ENCODE measurements around the gene WWOX.

The WWOX gene

GRCh38 chr16:78939597-78939996 lies 840.1 kb downstream of the WWOX start:
- DNase-seq, result no peak

- no peak for DNase-seq
These were observed 843.3 kb downstream of the WWOX start for GRCh38 chr16:78942625-78943245.

DNA sequence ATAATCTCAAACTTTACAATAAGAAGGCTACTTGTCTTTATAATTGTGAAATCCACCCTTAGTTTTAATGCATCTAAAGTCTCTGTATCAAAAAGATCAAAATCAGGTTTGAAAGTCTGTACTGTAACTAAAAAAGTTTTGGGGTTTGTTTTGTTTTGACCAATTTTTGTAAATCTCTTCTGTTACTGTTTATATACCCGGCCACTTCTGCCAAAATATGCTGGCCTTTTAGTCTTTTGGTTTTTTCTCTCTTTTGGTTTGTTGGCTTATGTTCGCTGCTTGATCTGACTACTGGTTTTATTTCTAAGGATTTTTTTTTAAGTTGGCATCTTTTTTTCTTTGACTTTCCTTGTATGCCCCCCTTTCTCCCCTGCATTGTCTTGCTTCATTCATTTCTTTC lies 845.9 kb downstream of the WWOX start:
- no peak for DNase-seq

DNA sequence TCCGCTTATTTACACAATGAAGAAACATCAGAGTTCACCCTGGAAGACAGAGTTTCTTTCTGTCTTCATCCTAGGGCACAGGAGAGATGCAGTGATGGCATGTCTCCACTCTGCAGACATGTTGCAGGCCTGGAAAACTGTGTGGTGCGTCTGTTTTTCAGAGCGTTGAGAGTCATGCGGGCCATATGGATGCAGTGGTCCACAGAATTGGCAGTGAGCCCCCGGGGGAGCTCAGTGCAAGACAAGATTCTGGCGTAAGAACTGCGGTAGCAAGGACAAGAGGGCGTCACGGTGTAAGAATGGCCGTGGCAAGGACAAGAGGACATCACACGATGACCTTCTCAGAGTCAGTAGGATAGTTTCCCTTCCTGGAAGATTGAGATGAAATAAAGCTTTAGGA lies 847.1 kb downstream of the WWOX start:
- DNase-seq, result no peak

DNA sequence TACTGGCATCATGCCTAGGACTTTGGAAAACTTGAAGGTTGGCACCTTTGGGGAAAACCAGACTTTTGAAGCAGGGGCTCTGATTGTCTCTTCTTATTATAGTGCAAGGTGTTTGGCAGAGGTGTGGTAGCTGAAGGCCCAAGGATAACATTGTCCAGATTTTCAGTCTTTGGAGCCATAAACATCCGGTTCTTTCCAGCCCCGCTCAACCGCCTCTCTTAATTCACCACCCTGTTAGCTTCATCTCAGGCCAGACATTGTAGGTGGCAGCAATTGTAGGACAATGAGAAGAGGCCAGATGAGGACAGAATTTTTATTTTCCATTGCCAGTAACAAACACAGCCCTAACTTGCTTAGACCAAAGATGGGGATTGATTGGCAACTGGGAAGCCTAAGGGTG lies 851.3 kb downstream of the WWOX start:
- DNase-seq, result no peak

DNA sequence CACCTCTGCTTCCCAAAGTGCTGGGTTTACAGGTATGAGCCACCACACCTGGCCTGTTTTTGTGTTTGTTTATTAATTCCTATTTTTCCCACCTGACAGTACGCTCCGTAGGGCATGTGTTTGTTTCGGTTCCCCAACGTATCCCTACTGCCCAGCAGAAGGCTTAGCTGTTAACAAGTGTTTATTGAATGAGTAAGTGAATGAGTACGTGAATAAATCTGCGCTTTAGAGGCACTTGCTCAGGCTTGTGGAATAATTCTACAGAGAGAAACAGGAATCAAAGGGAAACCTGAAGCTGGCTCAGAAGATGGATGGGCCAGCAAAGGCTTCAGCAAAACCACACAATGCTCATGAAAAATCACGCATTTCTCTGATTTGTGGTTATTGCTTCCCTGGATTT lies 853.2 kb downstream of the WWOX start:
- no peak for DNase-seq

GRCh38 chr16:78953526-78953925 lies 854.1 kb downstream of the WWOX start:
- no peak for DNase-seq

DNA sequence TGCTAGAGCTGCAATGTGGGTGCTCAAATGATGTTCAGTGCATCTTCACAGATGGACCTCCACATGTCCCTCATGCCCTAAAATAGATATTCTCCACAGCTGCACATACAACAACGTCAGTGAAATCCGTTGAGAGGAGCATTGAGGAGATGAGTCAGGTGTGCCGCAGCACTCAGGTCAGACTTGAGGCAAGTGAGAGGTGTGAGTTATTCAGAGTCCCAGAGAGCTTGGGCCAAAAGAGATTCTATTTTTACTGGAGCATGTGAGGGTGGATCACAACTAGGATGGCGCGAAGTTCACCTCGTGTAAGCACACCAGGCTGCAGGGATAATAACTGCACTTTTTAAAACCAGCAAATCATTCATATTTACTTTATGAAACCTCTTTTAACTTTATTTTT lies 855.8 kb downstream of the WWOX start:
- no peak for DNase-seq

DNA sequence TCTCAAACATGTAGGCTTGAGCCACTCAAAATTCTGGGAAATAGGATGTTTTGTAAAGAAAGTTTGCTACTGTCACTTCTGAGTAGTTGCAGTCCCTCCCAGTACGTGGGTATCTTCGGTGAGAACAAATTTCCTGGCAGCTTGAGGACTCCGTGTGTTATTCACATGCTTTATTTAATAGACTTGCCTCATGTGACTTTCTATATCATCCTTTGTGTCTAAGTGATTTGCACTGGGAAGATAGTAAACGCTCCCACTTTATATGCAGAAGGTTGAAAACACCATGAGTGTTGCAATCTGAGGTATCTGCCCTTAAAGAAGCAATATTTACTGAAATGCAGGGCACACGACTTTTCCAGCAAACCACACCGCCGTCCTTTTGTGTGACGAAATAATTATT lies 857.4 kb downstream of the WWOX start:
- no peak for DNase-seq

DNA sequence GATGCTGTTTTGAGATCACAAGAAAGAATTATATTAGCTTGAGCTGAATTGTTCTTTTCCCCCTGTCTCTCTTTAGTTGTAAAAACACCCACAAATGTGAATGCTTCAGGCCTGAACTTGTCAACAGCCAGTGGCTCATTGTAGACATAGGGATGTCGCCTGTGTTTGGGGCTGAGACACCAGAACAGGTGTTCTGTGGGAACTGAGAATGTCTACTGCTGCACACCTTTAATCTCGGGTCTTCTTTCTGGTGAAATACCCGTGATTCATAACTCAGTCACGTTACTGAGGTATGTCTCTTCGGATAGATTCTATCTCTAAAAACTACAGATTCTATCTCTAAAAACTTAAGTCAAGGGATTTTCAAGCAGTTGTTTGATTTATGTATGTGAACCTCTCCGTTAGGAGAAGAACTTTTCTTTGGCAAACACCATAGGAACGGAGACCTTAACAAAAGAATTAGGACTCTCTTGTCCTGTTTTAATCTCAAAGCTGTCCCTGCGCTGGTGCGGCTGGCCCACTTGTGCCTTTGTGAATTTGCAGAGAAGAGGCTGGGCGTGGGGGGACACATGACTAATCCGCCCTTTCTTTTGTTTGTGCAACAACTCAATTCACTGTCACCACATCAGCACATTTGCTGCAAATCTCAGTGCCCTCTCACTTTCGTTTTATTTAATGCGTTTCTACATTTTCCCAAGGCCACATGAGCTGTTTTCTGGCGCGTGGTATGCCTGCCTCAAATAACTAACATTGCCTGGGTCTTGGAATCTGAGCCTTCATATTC lies 858.1 kb downstream of the WWOX start:
- DNase-seq, result no peak

GRCh38 chr16:78961464-78961863 lies 862.0 kb downstream of the WWOX start:
- DNase-seq, result no peak

DNA sequence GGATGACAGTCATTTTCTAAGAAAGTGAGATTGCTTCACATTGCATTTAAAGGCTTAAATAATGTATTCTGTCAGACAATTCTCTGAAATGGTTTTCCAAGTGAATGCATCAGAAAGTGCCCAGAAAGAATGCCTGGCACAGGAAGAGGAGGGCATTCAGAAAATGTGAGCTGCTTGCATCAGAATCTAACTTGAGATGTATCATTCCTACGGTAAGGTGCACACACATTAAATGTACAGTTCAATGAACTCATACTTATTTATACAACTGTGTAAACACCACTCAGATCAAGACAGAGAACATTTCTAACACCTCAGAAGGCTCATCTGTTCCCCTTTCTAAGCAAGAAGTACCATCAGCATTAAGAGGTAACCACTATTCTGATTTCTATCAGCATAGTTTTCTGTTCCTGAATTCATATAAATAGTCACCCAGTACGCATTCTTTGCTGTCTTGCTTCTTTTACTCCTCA lies 863.0 kb downstream of the WWOX start:
- DNase-seq, result no peak

DNA sequence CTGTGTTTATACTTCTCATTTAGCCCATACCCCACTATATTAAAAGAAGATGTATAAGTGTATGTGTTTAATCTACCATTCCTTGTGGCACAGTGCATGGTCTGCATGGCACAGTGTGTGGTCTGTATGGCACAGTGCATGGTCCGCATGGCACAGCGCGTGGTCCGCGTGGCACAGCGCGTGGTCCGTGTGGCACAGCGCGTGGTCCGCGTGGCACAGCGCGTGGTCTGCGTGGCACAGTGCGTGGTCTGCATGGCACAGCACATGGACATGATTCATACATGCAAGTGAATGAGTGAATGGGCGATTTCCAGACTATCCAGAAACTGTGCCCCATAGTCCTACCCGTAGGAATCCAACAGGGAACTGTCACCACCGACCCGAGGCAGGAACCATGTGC lies 868.5 kb downstream of the WWOX start:
- no peak for DNase-seq

GRCh38 chr16:78969721-78970120 lies 870.3 kb downstream of the WWOX start:
- DNase-seq, result no peak

DNA sequence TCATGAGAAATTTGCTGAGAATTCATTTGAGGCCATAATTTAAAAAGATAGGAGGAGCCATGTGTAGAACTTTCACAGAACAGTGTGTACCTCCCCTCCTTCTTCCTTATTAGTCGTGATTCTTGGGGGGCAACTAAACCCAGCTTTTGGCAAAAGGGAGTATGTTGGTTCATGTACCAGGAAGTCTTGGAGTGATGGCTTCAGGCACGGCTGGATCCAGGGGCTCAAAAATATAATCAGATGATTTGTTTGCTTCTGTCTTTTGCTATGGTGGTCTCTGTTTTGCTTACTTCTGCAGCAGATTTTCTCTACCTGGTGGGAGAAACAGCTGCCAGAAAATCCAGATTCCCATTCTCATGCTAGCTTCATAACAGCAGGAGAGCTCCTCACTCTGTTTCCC lies 871.2 kb downstream of the WWOX start:
- DNase-seq, result no peak

DNA sequence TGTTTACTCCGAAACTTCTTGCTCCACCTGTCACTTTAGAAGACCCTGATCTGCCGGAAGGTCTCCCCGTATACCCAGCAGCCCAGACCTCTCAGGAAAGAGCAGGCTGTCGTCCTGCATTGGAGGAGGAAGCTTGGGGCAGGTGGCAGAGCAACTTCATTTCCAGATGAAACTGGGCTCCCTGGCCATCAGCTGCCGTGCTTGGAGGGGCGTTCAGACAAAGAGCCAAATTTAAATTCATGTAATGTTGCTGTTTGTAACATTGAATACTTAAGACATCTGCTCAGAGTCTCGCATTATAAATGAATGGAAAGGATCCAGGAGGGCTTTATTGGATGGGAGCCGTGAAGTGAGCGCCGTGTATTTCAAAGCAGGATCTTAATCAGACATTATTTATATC lies 872.6 kb downstream of the WWOX start:
- no peak for DNase-seq

- no peak for DNase-seq
These were observed 873.5 kb downstream of the WWOX start for GRCh38 chr16:78972986-78973385.

DNA sequence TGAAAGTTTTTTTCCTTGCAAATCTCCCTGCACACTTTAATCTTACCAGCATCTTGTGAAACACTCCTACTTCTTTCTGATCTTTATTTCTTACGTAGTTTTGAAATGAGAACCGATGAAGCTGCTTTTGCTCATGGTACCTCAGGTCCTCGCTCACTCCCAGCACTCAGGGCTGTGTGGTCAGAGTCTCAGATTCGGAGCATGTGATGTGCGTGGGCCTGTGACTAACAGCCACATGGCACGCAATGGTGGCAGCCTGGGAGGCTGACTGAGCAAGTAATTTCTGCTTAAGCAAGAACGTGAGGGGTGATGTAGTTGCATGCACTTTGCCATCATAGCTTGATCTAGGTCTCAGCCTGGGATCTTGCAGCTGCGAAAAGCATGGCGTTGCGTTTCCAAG lies 876.8 kb downstream of the WWOX start:
- no peak for DNase-seq

DNA sequence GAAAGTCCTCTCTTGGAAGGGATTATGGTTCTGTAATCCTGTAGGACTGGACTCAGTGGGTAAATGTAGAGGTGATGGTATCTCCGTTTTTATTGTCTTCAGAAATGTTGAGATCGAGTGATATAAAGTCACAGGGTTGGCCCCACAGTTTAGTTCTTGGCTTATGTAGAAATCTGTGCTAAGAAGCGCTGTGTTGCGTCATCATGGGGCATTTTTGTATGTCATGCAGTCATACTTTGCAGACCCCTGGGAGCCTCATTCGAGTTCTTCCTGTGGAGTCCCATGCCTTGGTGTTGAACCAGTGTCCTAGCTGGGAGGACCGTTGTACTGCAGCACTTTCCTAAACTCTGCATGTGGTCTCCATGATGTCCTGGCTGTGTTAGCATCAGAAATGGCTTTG lies 881.4 kb downstream of the WWOX start:
- no peak for DNase-seq

DNA sequence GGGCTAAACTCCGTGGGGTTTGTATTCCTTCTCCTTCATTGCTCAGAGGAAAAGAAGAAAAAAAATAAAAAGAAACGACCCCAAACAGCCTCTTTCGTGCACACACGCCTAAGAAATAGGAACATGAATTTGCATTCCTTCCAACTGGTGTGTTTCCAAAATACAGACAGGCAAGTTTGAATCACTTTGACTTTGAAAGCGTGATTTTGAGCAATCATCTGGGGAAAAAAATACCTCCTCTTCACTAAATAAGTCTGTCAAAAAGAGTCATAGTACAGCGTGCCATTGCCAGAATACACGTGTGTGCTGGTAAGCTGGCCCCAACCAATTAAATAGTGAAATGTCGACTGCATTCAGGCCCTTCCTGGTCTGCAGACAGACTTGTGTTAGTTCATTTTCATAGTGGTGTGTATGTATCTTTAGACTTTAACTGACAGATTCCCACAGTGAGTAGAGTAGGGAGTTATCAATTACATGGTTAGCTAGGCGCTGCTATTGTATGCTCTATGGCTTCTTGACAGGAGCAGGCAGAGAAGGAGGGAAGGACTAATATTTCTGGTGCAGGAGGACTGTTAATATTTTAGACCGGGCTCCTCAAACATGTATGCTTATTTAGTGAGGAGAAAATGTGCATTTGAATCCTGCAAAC lies 882.8 kb downstream of the WWOX start:
- DNase-seq, result no peak

DNA sequence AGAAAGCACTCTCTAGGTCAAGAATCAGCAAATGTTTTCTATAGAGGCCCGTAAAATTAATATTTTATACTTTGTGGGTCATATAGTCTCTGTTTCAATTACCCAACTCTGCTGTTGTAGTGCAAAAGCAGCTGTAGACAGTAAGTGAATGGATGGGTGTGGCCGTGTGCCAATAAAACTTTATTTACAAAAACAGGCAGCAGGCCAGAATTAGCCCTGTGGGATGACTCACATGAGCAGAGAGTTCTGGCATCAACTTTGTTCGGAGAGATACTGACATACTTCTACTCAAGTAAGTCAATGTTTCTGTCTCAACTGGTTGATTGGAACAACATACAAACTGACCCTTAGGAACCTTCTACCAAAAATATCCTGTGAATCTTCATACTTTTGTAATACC lies 884.9 kb downstream of the WWOX start:
- DNase-seq, result no peak

GRCh38 chr16:78984887-78985464 lies 885.5 kb downstream of the WWOX start:
- DNase-seq, result no peak

GRCh38 chr16:78985716-78986605 lies 886.5 kb downstream of the WWOX start:
- no peak for DNase-seq
